Smooth muscle cell (in vitro differentiated cells): ENCODE data around the gene DNAJC13. TPM values are rescaled to one million over a fixed set of nuclear protein-coding genes. Genes with fewer than 3 reads are reported as not detected.

Source experiments
- DNase-seq: peaks from one replicate; lab custom pipeline; 2025; ENCODE audit not compliant: unreplicated experiment; lab: John Stamatoyannopoulos, UW
- H2AFZ ChIP-seq: fragments of 200-600 bp; sonication (generic); 2 replicates; pipeline ENCODE4 v1.6.0; 2016; ENCODE audit warnings: antibody characterized with exemption, low read depth, mild to moderate bottlenecking
- H3F3A ChIP-seq: fragments of 200-600 bp; sonication (generic); 2 replicates; pipeline ENCODE4 v1.6.0; 2017; ENCODE audit warnings: antibody characterized with exemption, low read depth
- H3K27ac ChIP-seq: fragments of 200-600 bp; sonication (generic); 2 replicates; pipeline ENCODE4 v1.5.1; 2016; ENCODE audit warnings: low read depth, mild to moderate bottlenecking
- H3K27me3 ChIP-seq: fragments of 200-600 bp; sonication (generic); 2 replicates; pipeline ENCODE4 v1.6.1; 2016; ENCODE audit warnings: low read depth, mild to moderate bottlenecking
- H3K36me3 ChIP-seq: fragments of 200-600 bp; sonication (generic); 2 replicates; pipeline ENCODE4 v1.5.1; 2016; ENCODE audit warnings: low read depth
- H3K4me1 ChIP-seq: fragments of 200-600 bp; sonication (generic); 2 replicates; pipeline ENCODE4 v1.5.1; 2016; ENCODE audit warnings: low read depth
- H3K4me2 ChIP-seq: fragments of 200-600 bp; sonication (generic); 2 replicates; pipeline ENCODE4 v1.6.0; 2016; ENCODE audit warnings: mild to moderate bottlenecking
- H3K4me3 ChIP-seq: fragments of 200-600 bp; sonication (generic); 2 replicates; pipeline ENCODE4 v1.5.1; 2016; ENCODE audit warnings: mild to moderate bottlenecking
- H3K79me2 ChIP-seq: fragments of 200-600 bp; sonication (generic); 2 replicates; pipeline ENCODE4 v1.6.0; 2016; ENCODE audit warnings: low read depth, mild to moderate bottlenecking
- H3K9ac ChIP-seq: fragments of 200-600 bp; sonication (generic); 2 replicates; pipeline ENCODE4 v1.6.0; 2016; ENCODE audit warnings: low read depth
- H3K9me3 ChIP-seq: fragments of 200-600 bp; sonication (generic); replicated peaks from 2 replicates; pipeline ENCODE4 v1.5.1; 2016; ENCODE audit warnings: low read depth
- H4K20me1 ChIP-seq: fragments of 200-600 bp; sonication (generic); 2 replicates; pipeline ENCODE4 v1.6.0; 2016; ENCODE audit warnings: low read depth
- WGBS: methylation state at CpG from one replicate; pipeline ENCODE4 v1.1.7; 2016; ENCODE audit warnings: low lambda C conversion rate; 5-methylcytosine and 5-hydroxymethylcytosine counted together
- polyA plus RNA-seq: library from polyadenylated mRNA; unstranded; fragments of >200 nt; fragmentation: Nextera tagmentation; extraction: Ambion mirVana; gene quantifications from 2 replicates; pipeline ENCODE4 v1.2.1, GENCODE V29; 2016
- total RNA-seq: library from RNA; depleted of rRNA; stranded (reverse); fragments of >200 nt; gene quantifications from 2 replicates; pipeline ENCODE4 v1.2.3, GENCODE V29; 2014
- TF ChIP-seq, protein P1 (sequence below): fragments of 200-600 bp; sonication (generic); IDR thresholded peaks from 2 replicates; pipeline ENCODE4 v1.5.1; 2017; ENCODE audit warnings: borderline replicate concordance, mild to moderate bottlenecking, antibody characterized with exemption; ENCODE audit not compliant: insufficient read depth, poor library complexity, severe bottlenecking

The DNAJC13 gene
- total and polyA plus RNA-seq, 2 experiments from 2014 or later, result 11.1 to 47.9 TPM

GRCh38 chr3:132414841-132415240 is 2.5 kb upstream of the DNAJC13 start:
- Histone ChIP-seq H3K9ac (no peak overlapping the region), H3K79me2 (peaks cover 21% of the 10 kb centered on the region), H3K9me3 (no peaks in the 10 kb centered on the region), H3F3A (peaks cover 7% of the 10 kb centered on the region), H3K4me2 (no peak overlapping the region), H3K36me3 (no peaks in the 10 kb centered on the region), H3K27me3 (no peaks in the 10 kb centered on the region), H3K27ac (no peak overlapping the region), H4K20me1 (peaks cover 4% of the 10 kb centered on the region), H3K4me3 (no peak overlapping the region), H3K4me1 (peaks cover 15% of the 10 kb centered on the region), H2AFZ (no peak overlapping the region)
- TF ChIP-seq, protein P1, sequence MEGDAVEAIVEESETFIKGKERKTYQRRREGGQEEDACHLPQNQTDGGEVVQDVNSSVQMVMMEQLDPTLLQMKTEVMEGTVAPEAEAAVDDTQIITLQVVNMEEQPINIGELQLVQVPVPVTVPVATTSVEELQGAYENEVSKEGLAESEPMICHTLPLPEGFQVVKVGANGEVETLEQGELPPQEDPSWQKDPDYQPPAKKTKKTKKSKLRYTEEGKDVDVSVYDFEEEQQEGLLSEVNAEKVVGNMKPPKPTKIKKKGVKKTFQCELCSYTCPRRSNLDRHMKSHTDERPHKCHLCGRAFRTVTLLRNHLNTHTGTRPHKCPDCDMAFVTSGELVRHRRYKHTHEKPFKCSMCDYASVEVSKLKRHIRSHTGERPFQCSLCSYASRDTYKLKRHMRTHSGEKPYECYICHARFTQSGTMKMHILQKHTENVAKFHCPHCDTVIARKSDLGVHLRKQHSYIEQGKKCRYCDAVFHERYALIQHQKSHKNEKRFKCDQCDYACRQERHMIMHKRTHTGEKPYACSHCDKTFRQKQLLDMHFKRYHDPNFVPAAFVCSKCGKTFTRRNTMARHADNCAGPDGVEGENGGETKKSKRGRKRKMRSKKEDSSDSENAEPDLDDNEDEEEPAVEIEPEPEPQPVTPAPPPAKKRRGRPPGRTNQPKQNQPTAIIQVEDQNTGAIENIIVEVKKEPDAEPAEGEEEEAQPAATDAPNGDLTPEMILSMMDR, result no peak
- 81% methylated on average over 1 of the region's 1 CpG for WGBS
- no peak for DNase-seq

DNA sequence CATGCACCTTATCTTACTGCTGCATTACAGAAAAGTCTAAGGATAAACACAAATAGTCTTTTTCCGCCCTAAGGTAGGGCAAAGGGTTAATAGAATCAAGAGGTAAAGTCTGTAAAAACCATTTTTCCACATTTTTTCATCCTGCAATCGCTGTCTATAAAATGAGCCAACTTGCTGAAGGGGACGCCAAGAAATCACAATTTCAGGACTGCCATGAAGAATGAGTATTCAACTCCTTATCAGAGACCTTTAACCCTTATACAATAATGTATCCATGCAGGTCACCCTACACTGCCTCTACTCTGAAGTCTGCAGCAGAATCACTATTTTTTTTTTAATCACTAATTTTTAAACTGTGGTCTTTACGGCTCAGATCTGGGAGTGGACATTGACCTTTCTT is 1.1 kb upstream of the DNAJC13 start:
- Histone ChIP-seq H3K4me3 (no peak overlapping the region), H3K36me3 (no peaks in the 10 kb centered on the region), H3K9me3 (no peaks in the 10 kb centered on the region), H3K4me1 (peaks cover 18% of the 10 kb centered on the region), H2AFZ (peak overlapping the region; percentile 69), H4K20me1 (peaks cover 14% of the 10 kb centered on the region), H3K79me2 (peaks cover 34% of the 10 kb centered on the region), H3F3A (peaks cover 7% of the 10 kb centered on the region), H3K9ac (no peak overlapping the region), H3K27me3 (no peaks in the 10 kb centered on the region), H3K4me2 (no peak overlapping the region), H3K27ac (no peak overlapping the region)
- WGBS, result 96% methylated on average over 4 of the region's 4 CpGs
- no peak for DNase-seq
- TF ChIP-seq, protein P1, result no peak

DNA sequence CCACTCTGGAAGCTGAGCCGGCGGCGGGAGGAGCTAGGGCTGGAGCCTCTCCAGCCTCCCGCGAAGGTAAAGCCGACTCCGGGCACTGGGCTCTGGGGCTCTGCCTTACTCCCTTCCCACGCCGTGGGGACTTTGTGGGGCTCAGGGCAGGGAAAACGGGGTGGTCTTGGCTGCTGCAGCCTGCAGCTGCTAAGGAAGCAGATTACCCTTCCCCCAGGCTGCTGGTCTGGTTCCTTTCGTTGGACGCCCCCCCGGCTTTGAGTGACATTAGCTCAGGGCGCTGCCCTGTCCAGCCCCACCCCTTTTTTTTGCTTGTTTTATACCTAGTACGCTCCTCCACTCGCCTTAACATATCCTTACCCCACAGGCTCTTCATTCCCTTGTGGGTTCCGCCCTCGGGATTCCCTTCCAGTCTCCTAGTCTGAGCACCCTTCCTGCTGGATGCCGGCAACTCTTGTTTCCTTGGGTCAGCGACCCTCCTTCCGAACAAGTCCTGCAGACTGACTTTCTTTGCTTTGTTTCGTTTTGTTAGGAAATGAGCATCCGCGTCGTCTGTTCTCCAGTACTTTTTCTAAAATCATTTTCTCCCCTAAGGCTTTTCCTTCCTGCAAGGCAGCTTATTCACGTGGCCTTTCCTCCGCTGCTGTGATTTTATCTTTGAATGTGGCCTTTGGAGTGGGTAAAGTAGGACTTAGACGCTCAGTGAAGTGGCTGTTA is 551 bp downstream of the DNAJC13 start:
- peak overlapping the region; percentile 92 for H3K9ac ChIP-seq
- no peaks in the 10 kb centered on the region for H3K36me3 ChIP-seq
- H3K27ac ChIP-seq, result peak overlapping the region; percentile 88
- H4K20me1 ChIP-seq, result peaks cover 31% of the 10 kb centered on the region
- H3K79me2 ChIP-seq, result peaks cover 51% of the 10 kb centered on the region
- peaks cover 7% of the 10 kb centered on the region for H3F3A ChIP-seq
- peak overlapping the region; percentile 69 for H2AFZ ChIP-seq
- 2% methylated on average over 28 of the region's 28 CpGs for WGBS
- H3K9me3 ChIP-seq, result no peaks in the 10 kb centered on the region
- H3K4me3 ChIP-seq, result peak overlapping the region; percentile 94
- H3K27me3 ChIP-seq, result no peaks in the 10 kb centered on the region
- DNase-seq, result peak; percentile 45
- H3K4me2 ChIP-seq, result peak overlapping the region; percentile 98
- H3K4me1 ChIP-seq, result peaks cover 18% of the 10 kb centered on the region
- TF ChIP-seq, protein P1, result no peak

DNA sequence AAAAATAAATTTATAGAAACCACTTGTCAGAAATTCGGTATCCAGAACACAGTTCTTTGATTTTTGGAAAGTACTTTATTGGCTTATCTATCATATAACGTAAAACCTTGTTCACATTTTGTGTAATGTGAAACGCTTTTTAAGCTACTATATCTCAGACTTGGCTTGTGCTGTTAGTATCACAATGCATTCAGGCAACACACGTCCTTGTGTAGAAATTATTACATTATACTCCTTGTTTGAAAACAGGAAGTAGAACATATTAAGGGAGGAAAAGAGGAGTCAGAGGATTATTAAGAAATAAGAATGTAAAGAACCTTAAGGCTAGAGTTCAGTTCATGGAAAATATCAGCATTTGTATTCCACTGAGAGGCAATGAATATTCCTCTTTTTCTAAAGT is 1.6 kb downstream of the DNAJC13 start:
- no peaks in the 10 kb centered on the region for H3K27me3 ChIP-seq
- peak overlapping the region; percentile 88 for H3K27ac ChIP-seq
- TF ChIP-seq, protein P1, result no peak
- 49% methylated on average over 4 of the region's 4 CpGs for WGBS
- peaks cover 42% of the 10 kb centered on the region for H4K20me1 ChIP-seq
- H3K36me3 ChIP-seq, result no peaks in the 10 kb centered on the region
- H3K4me2 ChIP-seq, result peak overlapping the region; percentile 98
- H3K4me1 ChIP-seq, result peaks cover 18% of the 10 kb centered on the region
- no peak overlapping the region for H2AFZ ChIP-seq
- H3F3A ChIP-seq, result peaks cover 7% of the 10 kb centered on the region
- no peaks in the 10 kb centered on the region for H3K9me3 ChIP-seq
- H3K9ac ChIP-seq, result peak overlapping the region; percentile 92
- peaks cover 61% of the 10 kb centered on the region for H3K79me2 ChIP-seq
- peak overlapping the region; percentile 94 for H3K4me3 ChIP-seq
- DNase-seq, result no peak
